A673 (cell line): Measurements from ENCODE around the gene RNF212B. TPM values are rescaled to one million over a fixed set of nuclear protein-coding genes. Genes with fewer than 3 reads are reported as not detected.
"Not testable (repeated sequence)": the region's sequence is repeated elsewhere in the genome, so short reads cannot be mapped to it uniquely, and the experiment has no call there.

Experiments used
- BruUV-seq: library from RNA; stranded (reverse); fragments of 400-500 nt; replicated peaks from 2 replicates; lab custom pipeline; 2021; lab: Mats Ljungman, UMichigan
- CTCF ChIA-PET: fragments of 300-600 bp; sonication (Branson Sonifier 250); formaldehyde crosslinking; loops from one replicate; lab custom pipeline; 2022; ENCODE audit warnings: antibody characterized with exemption; lab: Charles Lee
- POLR2A ChIA-PET: fragments of 300-600 bp; sonication (Branson Sonifier 250); formaldehyde crosslinking; loops from one replicate; lab custom pipeline; 2022; ENCODE audit warnings: antibody characterized with exemption; ENCODE audit not compliant: low non-redundant PET; lab: Charles Lee
- DNase-seq: peaks from one replicate; pipeline ENCODE4 v3.0.0-alpha.2; 2015; ENCODE audit warnings: low spot score
- H3K27ac ChIP-seq: fragments of 200-600 bp; sonication (generic); 2 replicates; pipeline ENCODE4 v1.5.1; 2016; ENCODE audit warnings: mixed run types, low read depth, mild to moderate bottlenecking, mixed read lengths, antibody characterized with exemption, low read length; ENCODE audit not compliant: poor library complexity, severe bottlenecking
- H3K27me3 ChIP-seq: fragments of 200-600 bp; sonication (generic); replicated peaks from 2 replicates; pipeline ENCODE4 v1.6.1; 2017; ENCODE audit warnings: mixed run types, low read depth, mild to moderate bottlenecking, mixed read lengths, antibody characterized with exemption, low read length; ENCODE audit not compliant: insufficient read depth, poor library complexity
- H3K36me3 ChIP-seq: fragments of 200-600 bp; sonication (generic); 2 replicates; pipeline ENCODE4 v1.6.1; 2016; ENCODE audit warnings: mixed run types, mild to moderate bottlenecking, mixed read lengths, antibody characterized with exemption, low read length; ENCODE audit not compliant: insufficient read depth, poor library complexity, severe bottlenecking
- H3K4me1 ChIP-seq: fragments of 200-600 bp; sonication (generic); 2 replicates; pipeline ENCODE4 v1.6.1; 2017; ENCODE audit warnings: mixed run types, mild to moderate bottlenecking, mixed read lengths, antibody characterized with exemption, low read length; ENCODE audit not compliant: insufficient read depth, poor library complexity, severe bottlenecking
- H3K4me3 ChIP-seq: fragments of 200-600 bp; sonication (generic); 2 replicates; pipeline ENCODE4 v1.5.1; 2016; ENCODE audit warnings: low read depth, mixed run types, mild to moderate bottlenecking, mixed read lengths, low read length; ENCODE audit not compliant: poor library complexity, severe bottlenecking
- H3K9me3 ChIP-seq: fragments of 200-600 bp; sonication (generic); 2 replicates; pipeline ENCODE4 v1.6.1; 2016; ENCODE audit warnings: mixed run types, low read depth, mild to moderate bottlenecking, mixed read lengths, antibody characterized with exemption, low read length; ENCODE audit not compliant: poor library complexity, severe bottlenecking
- EZH2 ChIP-seq: fragments of 200-600 bp; sonication (generic); IDR thresholded peaks from 2 replicates; pipeline ENCODE4 v1.6.1; 2017; ENCODE audit warnings: borderline replicate concordance, low read depth, mild to moderate bottlenecking, mixed read lengths, antibody characterized with exemption, low read length; ENCODE audit not compliant: poor library complexity, severe bottlenecking
- intact Hi-C: fragments of 100-400 bp; cut with micrococcal nuclease; formaldehyde crosslinking; loops from one replicate; pipeline ENCODE4 v1.10.0; 2022; ENCODE audit not compliant: unreplicated experiment
- total RNA-seq: library from RNA; stranded (reverse); gene quantifications from 2 replicates; pipeline ENCODE4 v1.2.3, GENCODE V29; 2021
- TF ChIP-seq, protein P1 (sequence below): fragments of 300-800, 200-600 bp; sonication (generic); conservative IDR thresholded peaks from 2 replicates; pipeline ENCODE4 v1.5.1; 2017; ENCODE audit warnings: low read depth, mild to moderate bottlenecking, antibody characterized with exemption, low read length, moderate library complexity, mixed read lengths

Gene RNF212B
- total RNA-seq, 1 experiment from 2014 or later: not detected

DNA sequence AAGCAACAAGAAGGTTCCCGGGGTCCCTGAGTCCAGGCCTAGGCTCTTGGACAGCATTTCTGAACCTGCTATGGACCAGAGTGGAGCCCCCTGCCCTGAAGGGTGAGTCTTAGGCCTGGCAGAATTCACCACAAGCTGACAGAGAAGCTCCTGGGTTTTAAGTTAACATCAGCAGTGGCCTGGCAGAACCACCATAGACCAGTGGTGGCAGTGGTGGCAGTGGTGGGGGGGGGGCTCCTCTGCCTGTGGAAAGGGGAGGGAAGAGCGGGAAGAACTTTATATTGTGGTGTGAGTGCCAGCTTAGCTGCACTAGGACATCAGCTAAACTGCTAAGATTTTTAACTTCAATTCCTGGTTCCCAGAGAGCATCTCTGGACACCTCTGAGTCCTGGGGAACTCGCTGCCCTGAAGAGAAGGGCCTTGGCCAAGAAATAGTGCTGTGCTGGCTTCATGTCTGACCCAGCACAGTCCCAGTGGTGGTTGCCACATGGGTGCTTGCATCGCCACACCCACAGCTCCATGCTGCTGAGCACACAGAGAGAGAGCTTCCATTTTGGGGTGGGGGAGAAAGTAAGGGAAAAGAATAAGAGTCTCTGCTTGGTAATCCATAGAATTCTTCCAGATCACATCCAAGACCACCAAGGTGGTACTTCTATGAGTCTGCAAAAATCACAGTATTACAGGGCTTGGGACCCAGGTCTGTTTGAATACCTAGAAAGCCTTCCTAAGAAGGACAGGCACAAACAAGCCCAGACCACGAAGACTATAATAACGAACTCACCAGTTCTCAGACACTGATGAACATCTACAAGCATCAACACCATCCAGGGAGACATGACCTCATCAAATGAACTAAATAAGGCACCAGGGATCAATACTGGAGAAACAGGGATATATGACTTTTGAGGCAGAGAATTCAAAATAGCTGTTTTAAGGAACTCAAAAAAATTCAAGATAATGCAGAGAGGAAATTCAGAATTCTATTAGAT lies 20.4 kb upstream of the RNF212B start:
- POLR2A ChIA-PET: interaction anchor here (0.6 kb wide), 1 partner anchor 587 kb away, joined by 3 read pairs; no protein-coding TSS in a partner anchor
- H3K9me3 ChIP-seq: no peaks in the 10 kb centered on the region
- H3K4me3 ChIP-seq: no peak overlapping the region
- TF ChIP-seq EZH2: no peak
- TF ChIP-seq, protein P1, sequence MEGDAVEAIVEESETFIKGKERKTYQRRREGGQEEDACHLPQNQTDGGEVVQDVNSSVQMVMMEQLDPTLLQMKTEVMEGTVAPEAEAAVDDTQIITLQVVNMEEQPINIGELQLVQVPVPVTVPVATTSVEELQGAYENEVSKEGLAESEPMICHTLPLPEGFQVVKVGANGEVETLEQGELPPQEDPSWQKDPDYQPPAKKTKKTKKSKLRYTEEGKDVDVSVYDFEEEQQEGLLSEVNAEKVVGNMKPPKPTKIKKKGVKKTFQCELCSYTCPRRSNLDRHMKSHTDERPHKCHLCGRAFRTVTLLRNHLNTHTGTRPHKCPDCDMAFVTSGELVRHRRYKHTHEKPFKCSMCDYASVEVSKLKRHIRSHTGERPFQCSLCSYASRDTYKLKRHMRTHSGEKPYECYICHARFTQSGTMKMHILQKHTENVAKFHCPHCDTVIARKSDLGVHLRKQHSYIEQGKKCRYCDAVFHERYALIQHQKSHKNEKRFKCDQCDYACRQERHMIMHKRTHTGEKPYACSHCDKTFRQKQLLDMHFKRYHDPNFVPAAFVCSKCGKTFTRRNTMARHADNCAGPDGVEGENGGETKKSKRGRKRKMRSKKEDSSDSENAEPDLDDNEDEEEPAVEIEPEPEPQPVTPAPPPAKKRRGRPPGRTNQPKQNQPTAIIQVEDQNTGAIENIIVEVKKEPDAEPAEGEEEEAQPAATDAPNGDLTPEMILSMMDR: no peak
- H3K36me3 ChIP-seq: no peaks in the 10 kb centered on the region
- H3K27me3 ChIP-seq: no peaks in the 10 kb centered on the region
- DNase-seq: no peak
- intact Hi-C loops: no loop called here
- CTCF ChIA-PET: interaction anchor here (0.7 kb wide), 1 partner anchor 126 kb away, joined by 3 read pairs; no protein-coding TSS in a partner anchor
- BruUV-seq: no TSS peak
- H3K27ac ChIP-seq: no peak overlapping the region
- H3K4me1 ChIP-seq: no peaks in the 10 kb centered on the region

DNA sequence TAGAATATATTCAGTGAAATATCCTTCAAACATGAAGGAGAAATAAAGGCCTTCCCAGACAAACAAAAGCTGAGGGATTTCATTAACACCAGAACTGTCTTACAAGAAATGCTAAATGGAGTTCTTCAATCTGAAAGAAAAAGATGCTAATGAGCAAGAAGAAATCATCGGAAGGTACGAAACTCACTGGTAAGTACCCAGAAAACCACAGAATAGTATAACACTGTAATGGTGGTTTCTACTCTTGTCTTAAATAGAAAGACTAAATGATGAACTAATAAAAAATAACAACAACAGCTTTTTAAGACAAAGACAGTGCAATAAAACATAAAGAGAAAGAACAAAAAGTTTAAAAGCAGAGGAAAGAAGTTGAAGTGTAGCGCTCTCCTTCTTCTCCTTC lies 18.7 kb upstream of the RNF212B start:
- intact Hi-C loops: no loop called here
- Histone ChIP-seq H3K27ac (no peak overlapping the region), H3K27me3 (peaks cover 3% of the 10 kb centered on the region), H3K36me3 (no peaks in the 10 kb centered on the region), H3K4me3 (no peak overlapping the region), H3K4me1 (no peaks in the 10 kb centered on the region), H3K9me3 (no peaks in the 10 kb centered on the region)
- TF ChIP-seq, protein P1: no peak
- TF ChIP-seq EZH2: no peak
- ChIA-PET CTCF (no interaction called here), POLR2A (interaction anchor here (0.6 kb wide), 1 partner anchor 306 kb away, joined by 3 read pairs; no protein-coding TSS in a partner anchor)
- BruUV-seq: no TSS peak
- DNase-seq: no peak

DNA sequence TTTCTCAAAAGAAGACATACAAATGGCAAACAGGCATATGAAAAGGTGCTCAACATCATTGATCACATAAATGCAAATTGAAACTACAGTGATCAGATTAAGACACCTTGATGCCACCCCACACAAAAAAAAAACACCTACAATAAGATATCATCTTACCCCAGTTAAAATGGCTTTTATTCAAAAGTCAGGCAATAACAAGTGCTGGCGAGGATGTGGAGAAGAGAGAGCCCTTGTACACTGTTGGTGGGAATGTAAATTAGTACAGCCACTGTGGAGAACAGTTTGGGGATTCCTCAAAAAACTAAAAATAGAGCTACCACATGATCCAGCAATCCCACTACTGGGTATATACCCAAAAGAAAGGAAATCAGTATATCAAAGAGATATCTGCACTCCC lies 12.8 kb upstream of the RNF212B start:
- DNase-seq, H3K9me3 ChIP-seq, H3K27ac ChIP-seq, POLR2A ChIA-PET, BruUV-seq, H3K36me3 ChIP-seq, H3K4me1 ChIP-seq, intact Hi-C loops, H3K4me3 ChIP-seq, H3K27me3 ChIP-seq: not testable (repeated sequence)
- CTCF ChIA-PET: interaction anchor here (0.6 kb wide), 1 partner anchor 19 kb away, joined by 4 read pairs; no protein-coding TSS in a partner anchor
